ENCODE results near the gene MNT.

- TF ChIP-seq EZH2 (IDR thresholded peaks at IDR 0.05) = no peak
- TF ChIP-seq POLR2AphosphoS5 (IDR thresholded peaks at IDR 0.05; ENCODE audit: borderline replicate concordance, low read depth, low read length) = no peak
Observed at GRCh38 chr17:2372681-2373080, 28.2 kb downstream of the MNT start.

Measured in SK-N-MC (cell line).